Ovary (tissue), 3 donors: ENCODE results near the gene NPHP4.

Source experiments
- EP300 ChIP-seq: sonication (generic); formaldehyde crosslinking; IDR thresholded peaks from one replicate; pipeline ENCODE4 v1.6.1; 2017; ENCODE audit warnings: antibody characterized with exemption
- POLR2A ChIP-seq: fragments of 450-650 bp; IDR thresholded peaks from one replicate; pipeline ENCODE4 v1.6.1; 2017; ENCODE audit warnings: antibody characterized with exemption, mild to moderate bottlenecking, moderate library complexity
- TF ChIP-seq, protein P1 (sequence below), 3 donors: fragments of 450-650 bp in 2 of 3; fragments of 200-600 bp in 1 of 3; IDR thresholded peaks; one replicate each; pipeline versions ENCODE4 v1.5.1 to v1.8.0; 2016 to 2022; ENCODE audit warnings: antibody characterized with exemption in 3 of 3, mild to moderate bottlenecking in 1 of 3
- donor health status: DM: no; HTN: no; CAD: no.

DNA sequence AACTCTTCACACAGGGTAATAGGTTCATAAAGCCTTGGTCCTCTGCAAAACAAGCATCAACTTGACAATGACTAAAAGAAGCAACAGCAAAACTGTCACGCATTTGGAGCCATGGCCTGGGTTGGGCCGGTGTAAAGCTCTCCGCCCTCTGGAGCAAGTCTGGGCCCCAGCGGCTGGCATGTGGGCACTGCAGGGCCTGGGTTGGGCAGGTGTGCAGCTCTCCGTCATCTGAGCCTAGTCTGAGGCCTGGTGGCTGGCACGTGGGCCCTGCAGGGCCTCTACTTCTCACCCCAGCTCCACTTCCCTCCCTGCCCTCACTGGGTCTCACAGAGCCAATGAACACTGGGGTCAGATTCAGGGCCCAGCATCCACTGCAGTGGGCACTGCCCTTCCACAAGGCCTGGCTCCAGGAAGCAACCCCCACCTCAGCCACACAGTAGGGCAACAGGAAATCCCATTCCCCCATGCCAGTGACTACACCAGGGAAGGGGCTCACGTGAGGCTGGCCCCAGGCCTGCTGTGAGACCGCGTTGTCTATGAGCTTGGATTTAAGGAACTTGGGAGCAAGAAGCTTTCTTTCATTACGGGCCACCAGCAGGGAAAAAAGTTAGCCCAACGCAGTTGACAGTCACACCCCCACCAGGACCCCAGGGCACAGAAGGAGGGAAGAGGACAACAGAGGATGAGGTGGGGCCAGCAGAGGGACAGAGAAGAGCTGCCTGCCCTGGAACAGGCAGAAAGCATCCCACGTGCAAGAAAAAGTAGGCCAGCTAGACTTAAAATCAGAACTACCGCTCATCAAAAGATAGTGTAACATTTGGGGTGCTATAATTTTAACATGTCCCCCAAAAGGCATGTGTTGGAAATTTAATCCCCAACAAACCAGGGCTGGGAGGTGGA is 52.7 kb downstream of the NPHP4 start:
- TF ChIP-seq EP300 (no peak), POLR2A (no peak)
- TF ChIP-seq, protein P1, sequence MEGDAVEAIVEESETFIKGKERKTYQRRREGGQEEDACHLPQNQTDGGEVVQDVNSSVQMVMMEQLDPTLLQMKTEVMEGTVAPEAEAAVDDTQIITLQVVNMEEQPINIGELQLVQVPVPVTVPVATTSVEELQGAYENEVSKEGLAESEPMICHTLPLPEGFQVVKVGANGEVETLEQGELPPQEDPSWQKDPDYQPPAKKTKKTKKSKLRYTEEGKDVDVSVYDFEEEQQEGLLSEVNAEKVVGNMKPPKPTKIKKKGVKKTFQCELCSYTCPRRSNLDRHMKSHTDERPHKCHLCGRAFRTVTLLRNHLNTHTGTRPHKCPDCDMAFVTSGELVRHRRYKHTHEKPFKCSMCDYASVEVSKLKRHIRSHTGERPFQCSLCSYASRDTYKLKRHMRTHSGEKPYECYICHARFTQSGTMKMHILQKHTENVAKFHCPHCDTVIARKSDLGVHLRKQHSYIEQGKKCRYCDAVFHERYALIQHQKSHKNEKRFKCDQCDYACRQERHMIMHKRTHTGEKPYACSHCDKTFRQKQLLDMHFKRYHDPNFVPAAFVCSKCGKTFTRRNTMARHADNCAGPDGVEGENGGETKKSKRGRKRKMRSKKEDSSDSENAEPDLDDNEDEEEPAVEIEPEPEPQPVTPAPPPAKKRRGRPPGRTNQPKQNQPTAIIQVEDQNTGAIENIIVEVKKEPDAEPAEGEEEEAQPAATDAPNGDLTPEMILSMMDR (IDR thresholded peaks at IDR 0.05), result no peak
